Prostate gland (tissue), 2 donors: Measurements from ENCODE around the gene CDK9. TPM values are rescaled to one million over a fixed set of nuclear protein-coding genes. Genes with fewer than 3 reads are reported as not detected.

Experiments used
- DNase-seq: peaks from one replicate; pipeline ENCODE4 v3.0.0-alpha.2; 2019; ENCODE audit warnings: low spot score
- H3K27ac ChIP-seq, 2 donors: fragments of 200-600 bp; sonication (generic); 2 replicates each; pipeline ENCODE4 v1.5.1; 2017 to 2019
- H3K27me3 ChIP-seq: fragments of 200-600 bp; sonication (generic); replicated peaks from 2 replicates; pipeline ENCODE4 v1.5.1; 2019; ENCODE audit not compliant: insufficient read depth
- H3K36me3 ChIP-seq, 2 donors: fragments of 200-600 bp; sonication (generic); 1 replicate in 1 of 2; 2 replicates in 1 of 2; pipeline versions ENCODE4 v1.5.1 to v1.8.1; 2017 to 2019
- H3K4me1 ChIP-seq: fragments of 200-600 bp; sonication (generic); replicated peaks from 2 replicates; pipeline ENCODE4 v1.5.1; 2019
- H3K4me3 ChIP-seq, 2 donors: fragments of 200-600 bp; sonication (generic); 2 replicates each; pipeline ENCODE4 v1.5.1; 2017 to 2019
- H3K9me3 ChIP-seq: fragments of 200-600 bp; sonication (generic); 2 replicates; pipeline ENCODE4 v1.5.1; 2017
- POLR2A ChIP-seq: fragments of 450-650 bp; IDR thresholded peaks from one replicate; pipeline ENCODE4 v1.6.1; 2016; ENCODE audit warnings: antibody characterized with exemption, mild to moderate bottlenecking
- POLR2AphosphoS5 ChIP-seq: sonication (generic); formaldehyde crosslinking; IDR thresholded peaks from one replicate; pipeline ENCODE4 v1.6.1; 2017; ENCODE audit warnings: antibody characterized with exemption
- WGBS: methylation state at CpG from one replicate; pipeline ENCODE4 v1.1.5; 2018; 5-methylcytosine and 5-hydroxymethylcytosine counted together
- intact Hi-C: fragments of 100-400 bp; cut with DNase I; formaldehyde crosslinking; loops from one replicate; pipeline ENCODE4 v1.14.2; 2022
- total RNA-seq, 2 donors: library from RNA; depleted of rRNA; stranded (reverse); fragments of >200 nt; gene quantifications; one replicate each; pipeline ENCODE4 v1.1.0, GENCODE V29; 2016
- TF ChIP-seq, protein P1 (sequence below), 4 experiments: fragments of 200-600 bp in 2 of 4; fragments of 450-650 bp in 2 of 4; sonication (generic) in 2 of 4; IDR thresholded peaks; 1 replicate in 3 of 4; 2 replicates in 1 of 4; pipeline ENCODE4 v1.5.1; 2016 to 2019; ENCODE audit warnings: antibody characterized with exemption in 4 of 4, mild to moderate bottlenecking in 2 of 4, moderate library complexity in 2 of 4

CDK9 gene
- total RNA-seq, 2 donors from 2014 or later, result 60.3 to 130 TPM

DNA sequence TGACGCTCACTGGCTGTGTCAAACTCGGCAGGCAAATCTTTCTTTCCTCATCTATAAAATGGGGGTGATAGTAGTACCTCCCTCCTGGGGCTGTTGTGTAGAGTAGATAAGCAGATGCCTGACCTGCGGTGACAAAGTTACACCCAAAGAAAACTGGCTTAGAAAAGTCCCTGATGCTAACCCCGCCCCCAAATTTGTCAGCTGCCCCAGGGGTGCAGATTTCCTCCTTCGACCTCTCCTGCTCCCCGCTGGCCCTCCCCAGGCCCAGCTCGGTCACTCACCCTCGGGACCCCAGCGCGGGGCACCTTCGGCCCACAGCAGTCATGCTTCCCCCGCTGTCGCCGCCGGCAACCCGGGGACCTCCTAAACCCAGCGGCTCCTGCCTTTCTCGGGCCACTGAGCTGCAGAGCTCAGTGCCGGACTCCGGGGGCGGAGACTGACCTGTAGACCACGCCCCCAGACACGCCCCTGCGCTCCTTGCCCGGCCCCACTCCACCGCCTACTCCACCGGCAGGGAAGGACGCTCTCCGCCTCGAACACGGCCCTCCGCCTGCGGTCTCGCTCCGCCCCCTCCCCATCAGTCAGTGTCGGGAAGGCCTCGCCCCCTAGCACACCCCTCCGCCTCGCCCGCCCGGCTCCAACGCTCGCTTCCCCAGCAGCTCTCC is 14.8 kb upstream of the CDK9 start:
- peak overlapping the region; percentile 45 to 52 for H3K27ac ChIP-seq

DNA sequence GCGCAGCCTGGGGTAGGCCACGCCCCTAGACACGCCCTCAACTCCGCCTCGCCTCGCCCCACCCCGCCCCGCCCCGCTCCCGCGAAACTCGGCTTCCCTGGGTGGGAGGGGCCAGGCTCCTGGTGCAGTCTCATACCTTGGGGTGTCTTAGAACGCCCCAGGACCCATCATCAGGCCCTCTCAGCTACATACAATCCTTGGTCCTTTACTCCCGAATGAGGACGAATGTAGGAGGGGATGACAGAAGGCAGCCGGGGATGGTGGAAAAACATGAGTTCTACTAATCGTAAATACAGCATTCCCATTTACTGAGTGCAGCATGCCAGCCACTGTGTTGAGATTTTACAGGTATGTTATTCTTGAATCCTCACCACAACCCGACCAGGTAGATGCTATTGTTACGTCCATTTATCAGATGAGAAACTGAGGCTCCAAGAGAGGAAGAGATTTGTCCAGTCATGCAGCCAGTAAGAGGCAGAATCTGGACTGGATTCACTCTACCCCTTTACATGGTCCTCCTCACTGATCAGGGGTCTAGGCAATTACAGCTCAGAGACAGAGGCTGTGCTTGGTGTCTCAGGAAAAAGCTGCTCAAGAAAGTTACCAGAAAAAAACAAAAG is 14.2 kb upstream of the CDK9 start:
- H3K36me3 ChIP-seq, result no peaks in the 10 kb centered on the region
- no peaks in the 10 kb centered on the region for H3K9me3 ChIP-seq
- TF ChIP-seq, protein P1, sequence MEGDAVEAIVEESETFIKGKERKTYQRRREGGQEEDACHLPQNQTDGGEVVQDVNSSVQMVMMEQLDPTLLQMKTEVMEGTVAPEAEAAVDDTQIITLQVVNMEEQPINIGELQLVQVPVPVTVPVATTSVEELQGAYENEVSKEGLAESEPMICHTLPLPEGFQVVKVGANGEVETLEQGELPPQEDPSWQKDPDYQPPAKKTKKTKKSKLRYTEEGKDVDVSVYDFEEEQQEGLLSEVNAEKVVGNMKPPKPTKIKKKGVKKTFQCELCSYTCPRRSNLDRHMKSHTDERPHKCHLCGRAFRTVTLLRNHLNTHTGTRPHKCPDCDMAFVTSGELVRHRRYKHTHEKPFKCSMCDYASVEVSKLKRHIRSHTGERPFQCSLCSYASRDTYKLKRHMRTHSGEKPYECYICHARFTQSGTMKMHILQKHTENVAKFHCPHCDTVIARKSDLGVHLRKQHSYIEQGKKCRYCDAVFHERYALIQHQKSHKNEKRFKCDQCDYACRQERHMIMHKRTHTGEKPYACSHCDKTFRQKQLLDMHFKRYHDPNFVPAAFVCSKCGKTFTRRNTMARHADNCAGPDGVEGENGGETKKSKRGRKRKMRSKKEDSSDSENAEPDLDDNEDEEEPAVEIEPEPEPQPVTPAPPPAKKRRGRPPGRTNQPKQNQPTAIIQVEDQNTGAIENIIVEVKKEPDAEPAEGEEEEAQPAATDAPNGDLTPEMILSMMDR (IDR thresholded peaks at IDR 0.05), result no peak
- TF ChIP-seq POLR2A, result no peak
- TF ChIP-seq POLR2AphosphoS5, result no peak
- peaks cover 5% of the 10 kb centered on the region for H3K4me1 ChIP-seq
- H3K27me3 ChIP-seq, result no peaks in the 10 kb centered on the region
- peak overlapping the region; percentile 45 to 52 for H3K27ac ChIP-seq
- no peak for DNase-seq
- intact Hi-C loops, result no loop called here
- WGBS, result 1% methylated on average over 19 of the region's 19 CpGs
- peak overlapping the region; percentile 32 to 44 for H3K4me3 ChIP-seq

More for the DNA sequence above, 14.8 kb upstream of the CDK9 start:
- TF ChIP-seq POLR2A (peak; percentile 71), POLR2AphosphoS5 (peak; percentile 92)
- TF ChIP-seq, protein P1 (IDR thresholded peaks at IDR 0.05), result peak in 2 of 4 experiments; percentile 18 to 29
- intact Hi-C loops, result no loop called here
- Histone ChIP-seq H3K9me3 (no peaks in the 10 kb centered on the region), H3K4me1 (peaks cover 5% of the 10 kb centered on the region), H3K36me3 (no peaks in the 10 kb centered on the region), H3K4me3 (peak overlapping the region; percentile 32 to 44), H3K27me3 (no peaks in the 10 kb centered on the region)
- DNase-seq, result peak; percentile 98
- WGBS, result 2% methylated on average over 43 of the region's 43 CpGs

DNA sequence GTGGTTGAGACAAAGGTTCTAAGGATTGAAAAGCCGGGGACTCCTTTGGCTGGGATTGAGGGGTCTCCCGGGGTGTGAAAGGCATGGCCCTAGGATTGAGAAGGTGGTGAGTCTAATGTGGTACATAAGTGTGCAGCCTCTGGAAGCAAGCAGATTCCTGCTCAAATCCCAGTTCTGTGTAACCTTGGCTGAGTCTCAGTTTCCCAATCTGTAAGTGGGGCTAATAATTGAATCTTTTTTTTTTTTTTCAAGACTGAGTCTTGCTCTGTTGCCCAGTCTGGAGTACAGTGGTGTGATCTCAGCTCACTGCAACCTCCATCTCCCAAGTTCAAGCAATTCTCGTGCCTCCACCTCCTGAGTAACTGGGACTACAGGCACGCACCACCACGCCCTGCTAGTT is 13.2 kb upstream of the CDK9 start:
- DNase-seq, result no peak
- Histone ChIP-seq H3K36me3 (no peaks in the 10 kb centered on the region), H3K27ac (no peak overlapping the region), H3K9me3 (no peaks in the 10 kb centered on the region), H3K4me3 (no peak overlapping the region), H3K4me1 (peaks cover 5% of the 10 kb centered on the region), H3K27me3 (no peaks in the 10 kb centered on the region)
- intact Hi-C loops, result no loop called here
- 89% methylated on average over 5 of the region's 5 CpGs for WGBS
- no peak for TF ChIP-seq POLR2AphosphoS5

DNA sequence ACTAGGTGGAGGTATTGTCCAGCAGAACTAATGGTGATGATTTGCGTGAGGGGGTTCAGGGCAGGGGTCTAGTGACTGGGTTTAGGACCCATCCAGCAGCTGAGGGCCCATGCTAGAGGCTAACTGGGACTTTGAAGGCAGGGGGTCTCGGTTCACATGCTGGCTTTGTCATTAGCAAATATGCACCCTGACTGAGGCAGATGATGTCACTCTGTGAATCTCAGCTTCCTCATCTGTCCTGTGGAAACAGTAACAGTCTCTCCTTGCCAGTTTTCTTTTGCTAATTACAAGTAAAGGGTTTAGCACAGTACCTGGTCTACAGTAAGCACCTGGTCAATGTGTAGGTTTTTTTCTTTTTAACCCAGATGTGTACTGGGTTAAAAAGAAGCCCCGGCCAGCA is 12.6 kb upstream of the CDK9 start:
- Histone ChIP-seq H3K9me3 (no peaks in the 10 kb centered on the region), H3K27ac (no peak overlapping the region), H3K4me3 (no peak overlapping the region), H3K4me1 (peaks cover 5% of the 10 kb centered on the region), H3K27me3 (no peaks in the 10 kb centered on the region), H3K36me3 (no peaks in the 10 kb centered on the region)
- DNase-seq, result no peak
- 85% methylated on average over 3 of the region's 3 CpGs for WGBS
- intact Hi-C loops, result no loop called here
- TF ChIP-seq, protein P1 (IDR thresholded peaks at IDR 0.05), result no peak
- TF ChIP-seq POLR2A, result no peak
- TF ChIP-seq POLR2AphosphoS5, result no peak

DNA sequence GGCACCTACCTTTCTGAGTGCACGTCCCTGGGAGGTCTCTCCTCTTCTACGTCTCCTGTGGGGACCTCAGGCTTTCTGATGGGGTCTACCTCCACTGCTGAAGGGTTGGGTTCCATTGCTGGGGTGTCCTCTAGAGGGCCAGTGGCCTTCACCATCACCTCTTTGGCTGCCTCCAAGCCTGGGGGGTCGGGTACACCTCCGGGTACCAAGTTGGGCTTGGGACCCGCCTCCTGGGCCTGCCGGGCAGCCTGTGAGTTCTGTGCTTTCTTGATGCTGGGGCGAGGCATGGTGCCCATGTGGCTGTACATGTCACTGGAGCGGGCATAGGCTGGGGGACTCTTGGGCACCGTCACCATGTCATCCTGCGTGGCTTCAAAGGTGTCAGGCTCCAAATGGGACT is 11.9 kb upstream of the CDK9 start:
- Histone ChIP-seq H3K9me3 (no peaks in the 10 kb centered on the region), H3K4me1 (peaks cover 5% of the 10 kb centered on the region)

More for the DNA sequence above, 11.9 kb upstream of the CDK9 start:
- 84% methylated on average over 9 of the region's 10 CpGs for WGBS
- Histone ChIP-seq H3K27ac (no peak overlapping the region), H3K4me3 (no peak overlapping the region), H3K27me3 (no peaks in the 10 kb centered on the region), H3K36me3 (no peaks in the 10 kb centered on the region)
- TF ChIP-seq, protein P1 (IDR thresholded peaks at IDR 0.05), result no peak
- no peak for TF ChIP-seq POLR2A
- no peak for TF ChIP-seq POLR2AphosphoS5
- intact Hi-C loops, result no loop called here
- no peak for DNase-seq
